WTC11 (cell line): ENCODE measurements around the gene RANGAP1.

Experiments used
- KAT7 ChIP-seq: sonication (generic); formaldehyde crosslinking; IDR thresholded peaks from 2 replicates; pipeline ENCODE4 v1.8.1; 2023; ENCODE audit warnings: missing genetic modification reagents, mild to moderate bottlenecking, borderline replicate concordance
- ZNF416 ChIP-seq: fragments of 250-450 bp; sonication (Bioruptor Pico); IDR thresholded peaks from 2 replicates; pipeline ENCODE4 v1.9.0; 2021; ENCODE audit warnings: mild to moderate bottlenecking, inconsistent platforms
- TF ChIP-seq, protein P1 (sequence below): fragments of 200-600 bp; IDR thresholded peaks from 2 replicates; pipeline ENCODE4 v1.8.0; 2022; ENCODE audit warnings: antibody characterized with exemption
- TF ChIP-seq, protein P2 (sequence below): sonication (generic); formaldehyde crosslinking; IDR thresholded peaks from 2 replicates; pipeline ENCODE4 v1.8.1; 2023; ENCODE audit warnings: mild to moderate bottlenecking, moderate library complexity, missing genetic modification reagents

DNA sequence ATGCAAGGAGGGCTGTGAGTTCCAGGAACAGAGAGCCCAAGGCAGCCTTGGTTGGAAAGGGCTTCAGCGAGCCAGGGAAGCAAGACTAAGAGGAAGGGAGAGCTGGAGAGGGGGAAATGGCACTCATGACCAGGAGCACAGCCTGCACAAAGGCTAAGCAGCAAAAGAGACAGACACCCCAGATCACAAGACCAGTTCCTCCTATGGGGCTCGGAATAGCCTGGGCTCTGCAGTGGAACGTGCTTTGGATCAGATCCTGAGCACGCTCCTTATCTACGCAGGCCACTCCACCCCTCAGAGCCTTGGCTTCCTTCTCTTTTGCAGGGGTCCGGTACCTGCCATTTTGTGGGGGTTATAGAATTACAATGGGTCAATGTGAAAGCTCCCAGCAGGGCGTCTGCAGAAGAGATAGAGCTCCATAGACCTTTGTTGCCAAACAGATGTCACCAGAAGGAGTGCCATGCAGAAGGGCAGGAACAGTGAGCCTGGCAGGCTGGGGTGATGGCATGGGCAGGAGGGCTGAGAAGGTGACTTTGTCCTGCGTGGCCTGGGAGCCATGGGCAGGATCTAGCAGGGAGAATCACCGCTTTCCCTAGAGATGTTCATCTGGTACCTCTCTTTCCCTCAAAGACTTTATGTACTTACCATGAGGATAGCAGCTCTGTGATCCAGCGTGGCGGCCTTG is 49.1 kb upstream of the RANGAP1 start:
- TF ChIP-seq, protein P1, sequence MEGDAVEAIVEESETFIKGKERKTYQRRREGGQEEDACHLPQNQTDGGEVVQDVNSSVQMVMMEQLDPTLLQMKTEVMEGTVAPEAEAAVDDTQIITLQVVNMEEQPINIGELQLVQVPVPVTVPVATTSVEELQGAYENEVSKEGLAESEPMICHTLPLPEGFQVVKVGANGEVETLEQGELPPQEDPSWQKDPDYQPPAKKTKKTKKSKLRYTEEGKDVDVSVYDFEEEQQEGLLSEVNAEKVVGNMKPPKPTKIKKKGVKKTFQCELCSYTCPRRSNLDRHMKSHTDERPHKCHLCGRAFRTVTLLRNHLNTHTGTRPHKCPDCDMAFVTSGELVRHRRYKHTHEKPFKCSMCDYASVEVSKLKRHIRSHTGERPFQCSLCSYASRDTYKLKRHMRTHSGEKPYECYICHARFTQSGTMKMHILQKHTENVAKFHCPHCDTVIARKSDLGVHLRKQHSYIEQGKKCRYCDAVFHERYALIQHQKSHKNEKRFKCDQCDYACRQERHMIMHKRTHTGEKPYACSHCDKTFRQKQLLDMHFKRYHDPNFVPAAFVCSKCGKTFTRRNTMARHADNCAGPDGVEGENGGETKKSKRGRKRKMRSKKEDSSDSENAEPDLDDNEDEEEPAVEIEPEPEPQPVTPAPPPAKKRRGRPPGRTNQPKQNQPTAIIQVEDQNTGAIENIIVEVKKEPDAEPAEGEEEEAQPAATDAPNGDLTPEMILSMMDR, result no peak
- no peak for TF ChIP-seq KAT7 (CRISPR knock-in tag)
- TF ChIP-seq ZNF416, result no peak
- TF ChIP-seq, protein P2, sequence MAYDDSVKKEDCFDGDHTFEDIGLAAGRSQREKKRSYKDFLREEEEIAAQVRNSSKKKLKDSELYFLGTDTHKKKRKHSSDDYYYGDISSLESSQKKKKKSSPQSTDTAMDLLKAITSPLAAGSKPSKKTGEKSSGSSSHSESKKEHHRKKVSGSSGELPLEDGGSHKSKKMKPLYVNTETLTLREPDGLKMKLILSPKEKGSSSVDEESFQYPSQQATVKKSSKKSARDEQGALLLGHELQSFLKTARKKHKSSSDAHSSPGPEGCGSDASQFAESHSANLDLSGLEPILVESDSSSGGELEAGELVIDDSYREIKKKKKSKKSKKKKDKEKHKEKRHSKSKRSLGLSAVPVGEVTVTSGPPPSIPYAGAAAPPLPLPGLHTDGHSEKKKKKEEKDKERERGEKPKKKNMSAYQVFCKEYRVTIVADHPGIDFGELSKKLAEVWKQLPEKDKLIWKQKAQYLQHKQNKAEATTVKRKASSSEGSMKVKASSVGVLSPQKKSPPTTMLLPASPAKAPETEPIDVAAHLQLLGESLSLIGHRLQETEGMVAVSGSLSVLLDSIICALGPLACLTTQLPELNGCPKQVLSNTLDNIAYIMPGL (CRISPR knock-in tag), result no peak
